ENCODE data around the gene HLA-DPB1.

- TF ChIP-seq TARDBP (IDR thresholded peaks at IDR 0.05) (no peak), BHLHE40 (IDR thresholded peaks at IDR 0.05; ENCODE audit: borderline replicate concordance) (no peak)
Observed at GRCh38 chr6:33132081-33132524, 56.3 kb downstream of the HLA-DPB1 start.

Measured in HEK293T (cell line).